ENCODE measurements around the gene ABCC4.

Gene ABCC4

GRCh38 chr13:95106562-95106961 is 194.7 kb downstream of the ABCC4 start:
- DNase-seq, result no peak

GRCh38 chr13:95100525-95101433 is 200.5 kb downstream of the ABCC4 start:
- no peak for DNase-seq

GRCh38 chr13:95099541-95099940 is 201.7 kb downstream of the ABCC4 start:
- DNase-seq, result no peak

- no peak for DNase-seq
Observed at GRCh38 chr13:95098916-95099315, 202.3 kb downstream of the ABCC4 start.

- no peak for DNase-seq
Observed at GRCh38 chr13:95091755-95092154, 209.5 kb downstream of the ABCC4 start.

- DNase-seq, result no peak
Observed at GRCh38 chr13:95087746-95088305, 213.4 kb downstream of the ABCC4 start.

GRCh38 chr13:95086761-95087160 is 214.5 kb downstream of the ABCC4 start:
- no peak for DNase-seq

- no peak for DNase-seq
Observed at GRCh38 chr13:95083758-95084157, 217.5 kb downstream of the ABCC4 start.

- no peak for DNase-seq
Observed at GRCh38 chr13:95083066-95083465, 218.2 kb downstream of the ABCC4 start.

- no peak for DNase-seq
Observed at GRCh38 chr13:95075506-95075905, 225.7 kb downstream of the ABCC4 start.

GRCh38 chr13:95074820-95075219 is 226.4 kb downstream of the ABCC4 start:
- no peak for DNase-seq

- DNase-seq, result no peak
Observed at GRCh38 chr13:95073747-95074311, 227.4 kb downstream of the ABCC4 start.

GRCh38 chr13:95067303-95067702 is 233.9 kb downstream of the ABCC4 start:
- no peak for DNase-seq

GRCh38 chr13:95060014-95060519 is 241.2 kb downstream of the ABCC4 start:
- no peak for DNase-seq

GRCh38 chr13:95059306-95059705 is 241.9 kb downstream of the ABCC4 start:
- DNase-seq, result no peak

GRCh38 chr13:95058680-95059079 is 242.6 kb downstream of the ABCC4 start:
- DNase-seq, result no peak

- DNase-seq, result no peak
Observed at GRCh38 chr13:95056266-95056665, 245.0 kb downstream of the ABCC4 start.

GRCh38 chr13:95050800-95051615 is 250.2 kb downstream of the ABCC4 start:
- DNase-seq, result no peak

GRCh38 chr13:95049772-95050171 is 251.5 kb downstream of the ABCC4 start:
- DNase-seq, result no peak

GRCh38 chr13:95044452-95045205 is 256.6 kb downstream of the ABCC4 start:
- no peak for DNase-seq

- no peak for DNase-seq
Observed at GRCh38 chr13:95039415-95039814, 261.8 kb downstream of the ABCC4 start.

GRCh38 chr13:95038949-95039348 is 262.3 kb downstream of the ABCC4 start:
- no peak for DNase-seq

Measured in NCI-H524 (cell line).